Ramos (cell line): ENCODE data around the gene GPC1.

Experiments
- in situ Hi-C: fragments of 300-500 bp; cut with MboI; formaldehyde crosslinking; loops from one replicate; pipeline ENCODE4 v1.14.3; 2022; ENCODE audit warnings: low sequenced_read_pairs; ENCODE audit not compliant: unreplicated experiment

Gene GPC1

GRCh38 chr2:240439698-240440151 lies 4.3 kb downstream of the GPC1 start:
- in situ Hi-C loops, result loop anchor here (5.0 kb wide), 1 partner anchor 212 kb away; no protein-coding TSS in a partner anchor

GRCh38 chr2:240440251-240440650 lies 4.8 kb downstream of the GPC1 start:
- in situ Hi-C loops, result no loop called here

DNA sequence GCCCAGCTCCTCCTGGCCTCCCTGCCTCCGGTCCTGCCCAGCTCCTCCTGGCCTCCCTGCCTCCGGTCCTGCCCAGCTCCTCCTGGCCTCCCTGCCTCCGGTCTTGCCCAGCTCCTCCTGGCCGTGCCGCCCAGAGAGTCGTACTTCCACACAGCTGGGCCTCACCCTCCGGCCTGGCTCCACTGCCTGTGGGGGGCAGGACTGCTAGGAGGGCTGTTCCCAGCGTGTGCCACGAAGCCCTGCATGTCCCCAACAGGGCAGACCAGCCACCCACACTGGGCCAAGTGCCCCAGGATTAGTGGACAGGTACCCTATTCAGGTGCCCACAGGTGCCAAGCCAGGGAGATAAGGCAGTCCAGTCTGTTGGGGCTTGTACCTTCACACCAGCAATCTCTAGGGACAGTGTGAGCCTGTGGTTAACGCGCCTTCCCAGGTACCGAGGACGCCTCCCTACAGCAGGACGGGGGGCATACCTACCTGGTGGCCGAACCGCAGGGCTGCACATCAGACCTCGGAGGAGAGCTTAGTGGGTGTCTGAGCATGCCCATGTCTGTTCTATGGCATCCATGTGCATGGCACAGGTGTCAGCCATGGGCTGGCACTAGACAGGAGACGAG lies 5.3 kb downstream of the GPC1 start:
- in situ Hi-C loops, result no loop called here

DNA sequence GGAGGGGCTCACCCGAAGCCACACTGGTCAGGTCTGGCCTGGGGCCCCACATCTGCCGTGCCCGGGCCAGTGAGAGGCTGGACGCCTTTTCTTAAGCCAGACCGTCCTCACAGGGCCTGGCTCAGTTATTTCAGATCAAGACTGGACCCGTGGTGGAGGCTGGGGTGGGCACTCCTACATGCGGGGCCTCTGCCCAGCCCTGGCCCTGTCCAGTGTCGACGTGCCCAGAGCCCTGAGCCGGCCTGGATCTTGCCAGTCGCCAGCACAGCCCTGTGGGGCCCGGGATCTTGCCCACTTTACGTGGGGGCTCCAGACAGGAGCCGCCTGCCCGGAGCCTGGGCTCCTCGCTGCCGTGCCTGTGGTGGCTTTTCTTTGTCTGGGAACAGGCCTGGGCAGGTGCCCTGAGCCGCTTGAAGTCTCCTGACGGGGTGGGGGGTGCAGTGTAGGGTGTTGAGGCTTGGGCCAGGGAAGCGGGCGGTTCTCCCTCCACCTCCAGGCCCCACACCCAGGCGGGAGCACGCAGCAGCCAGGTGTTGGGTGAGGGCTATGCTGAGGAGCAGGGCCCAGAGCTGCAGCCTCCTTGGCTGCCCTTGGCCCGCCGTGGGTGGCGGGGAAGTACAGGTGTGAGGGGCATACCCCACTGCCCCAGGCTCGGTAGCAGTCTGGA lies 6.0 kb downstream of the GPC1 start:
- in situ Hi-C loops, result no loop called here

GRCh38 chr2:240441993-240442411 lies 6.5 kb downstream of the GPC1 start:
- in situ Hi-C loops, result no loop called here

- in situ Hi-C loops, result no loop called here
Observed at GRCh38 chr2:240442891-240443715, 7.6 kb downstream of the GPC1 start.

DNA sequence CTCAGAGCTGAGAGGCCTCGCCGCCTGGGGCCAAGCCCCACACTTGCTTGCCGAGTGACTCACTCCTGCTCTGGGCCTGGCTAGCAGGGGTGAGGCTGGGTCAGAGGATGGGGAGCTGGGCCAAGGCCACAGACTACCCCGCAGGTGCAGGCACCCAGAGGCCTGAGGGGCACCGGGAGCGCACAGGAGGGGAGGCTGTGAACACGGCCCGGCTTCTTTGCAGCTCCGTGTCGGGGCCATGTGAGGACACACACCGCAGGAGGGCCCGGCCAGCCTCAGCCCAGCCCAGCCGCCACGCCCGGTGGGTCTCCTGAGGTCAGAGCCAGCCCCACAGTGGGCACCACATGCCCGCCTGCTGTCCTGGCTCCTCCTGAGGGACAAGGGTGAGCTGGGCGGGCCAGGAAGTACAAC lies 8.4 kb downstream of the GPC1 start:
- in situ Hi-C loops, result no loop called here

DNA sequence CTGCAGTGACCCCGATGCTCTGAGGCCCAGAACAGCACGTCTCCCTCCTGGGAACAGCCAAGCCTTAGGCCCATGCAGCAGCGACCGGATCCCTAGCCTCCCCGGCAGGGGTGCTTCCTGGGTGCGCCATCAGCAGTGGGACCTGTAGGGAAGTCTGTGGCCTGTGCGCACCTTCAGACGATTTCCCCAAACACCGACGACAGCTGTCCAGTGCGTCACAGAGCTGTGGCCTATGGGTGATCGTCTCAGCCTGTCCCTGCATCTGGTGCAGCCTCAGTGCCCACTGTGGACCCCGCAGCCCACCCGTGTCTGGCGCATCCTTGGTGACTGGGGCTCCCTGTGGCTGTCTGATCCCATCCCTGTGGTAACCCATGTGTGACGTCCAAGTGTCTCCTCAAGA lies 9.0 kb downstream of the GPC1 start:
- in situ Hi-C loops, result no loop called here

- in situ Hi-C loops, result no loop called here
Observed at GRCh38 chr2:240445961-240446663, 10.6 kb downstream of the GPC1 start.

DNA sequence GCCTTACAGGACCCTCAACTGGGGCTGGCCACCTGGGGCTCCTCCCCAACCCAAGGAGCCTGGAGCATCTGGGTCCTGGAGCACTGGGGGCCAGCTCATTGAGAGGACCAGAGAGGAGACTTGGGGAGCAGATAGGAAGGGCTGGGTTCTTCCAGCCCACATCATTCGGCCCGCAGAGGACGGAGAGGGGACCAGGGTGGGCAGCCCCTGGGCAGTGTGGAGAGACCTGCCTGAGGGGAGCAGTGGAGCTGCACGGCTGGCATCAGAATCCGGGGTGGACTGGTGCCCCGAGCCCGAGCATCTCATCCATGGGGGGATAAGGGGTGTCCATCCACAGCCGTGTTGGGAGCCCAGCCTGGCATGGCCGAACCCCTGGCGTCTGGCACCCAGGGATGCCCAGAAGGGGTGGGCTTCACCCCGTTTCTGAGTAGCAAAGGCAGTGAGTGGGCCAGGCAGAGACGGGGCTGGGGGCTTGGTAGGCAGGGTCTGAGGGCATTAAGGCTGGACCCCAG lies 11.3 kb downstream of the GPC1 start:
- in situ Hi-C loops, result no loop called here

DNA sequence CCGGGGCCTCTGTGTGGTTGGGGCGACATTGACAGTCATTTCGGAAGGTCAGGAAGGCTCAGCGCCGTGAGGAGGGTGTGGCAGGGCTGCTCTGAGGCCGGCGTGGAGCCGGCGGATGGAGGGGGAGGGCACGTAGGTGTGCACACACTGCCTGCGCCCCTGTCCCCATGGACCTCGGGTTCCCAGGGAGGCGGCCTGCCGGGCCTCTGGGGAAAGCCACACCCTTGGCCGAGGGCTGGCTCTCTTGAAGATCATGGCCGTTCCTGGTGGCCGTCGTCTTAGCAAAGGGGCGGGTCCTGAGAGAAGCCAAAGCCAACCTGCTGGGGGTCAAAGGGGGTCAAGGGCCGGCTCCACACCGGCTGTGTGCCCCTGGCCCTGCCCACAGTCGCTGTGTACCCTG lies 11.9 kb downstream of the GPC1 start:
- in situ Hi-C loops, result no loop called here

DNA sequence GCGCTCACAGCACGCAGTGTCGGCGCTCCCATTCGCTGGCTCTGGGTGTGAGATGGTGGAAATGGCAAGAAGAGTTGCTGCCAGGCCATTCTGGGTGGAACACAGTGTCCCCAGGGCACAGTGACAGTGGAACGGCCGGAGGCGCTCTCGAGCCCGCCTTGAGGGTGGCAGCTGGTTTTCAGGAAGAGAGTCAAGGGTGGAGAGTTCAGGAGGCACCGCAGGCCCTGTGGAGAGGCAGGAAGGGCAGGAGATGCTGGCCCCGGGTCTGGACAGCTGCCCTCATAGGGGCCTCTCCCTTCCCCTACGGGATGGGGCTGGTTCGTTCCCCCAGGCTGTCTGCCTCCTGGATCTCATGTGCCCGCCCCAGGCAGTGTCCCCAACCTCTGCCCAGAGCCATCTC lies 12.5 kb downstream of the GPC1 start:
- in situ Hi-C loops, result no loop called here

DNA sequence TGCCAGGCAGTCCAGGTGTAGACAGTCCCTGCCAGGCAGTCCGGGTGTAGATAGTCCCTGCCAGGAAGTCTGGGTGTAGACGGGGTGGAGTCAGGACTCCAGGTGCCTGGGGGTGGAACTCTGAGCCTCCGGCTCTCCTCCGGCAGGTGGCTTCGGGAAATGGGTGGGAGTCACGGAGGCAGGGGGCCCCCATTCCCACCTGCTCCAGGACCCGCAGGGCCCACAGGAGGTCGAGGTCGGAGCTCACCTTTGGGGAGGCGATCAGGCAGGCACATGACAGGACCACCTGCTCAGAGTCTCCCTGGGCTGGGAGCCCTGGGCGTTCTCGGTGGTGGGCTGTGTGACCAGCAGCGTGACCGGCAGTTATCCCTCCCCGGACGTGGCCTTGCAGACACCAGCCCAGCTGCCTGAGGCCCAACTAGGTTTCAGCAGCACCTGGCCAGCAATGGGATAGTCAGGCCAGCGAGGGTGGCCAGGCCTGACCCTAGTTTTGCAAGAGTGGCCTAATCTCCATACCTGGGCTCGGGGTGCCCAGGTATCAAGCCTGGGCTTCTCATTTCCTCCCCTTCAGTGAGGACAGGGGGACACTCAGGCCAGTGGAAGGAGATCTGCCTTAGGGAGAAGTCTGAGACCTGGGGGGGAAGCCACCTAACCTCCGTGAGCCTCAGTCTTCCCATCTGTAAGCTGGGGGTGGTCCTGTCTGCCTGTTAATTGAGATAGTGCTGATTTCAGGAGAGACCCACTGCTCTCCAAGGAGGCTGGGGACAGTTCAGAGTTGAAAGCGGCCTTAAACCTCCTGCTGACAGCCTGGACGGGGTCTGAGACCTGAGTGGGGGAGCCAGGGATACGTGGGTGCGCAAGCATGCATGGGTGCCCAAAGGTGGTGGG lies 13.2 kb downstream of the GPC1 start:
- in situ Hi-C loops, result no loop called here

DNA sequence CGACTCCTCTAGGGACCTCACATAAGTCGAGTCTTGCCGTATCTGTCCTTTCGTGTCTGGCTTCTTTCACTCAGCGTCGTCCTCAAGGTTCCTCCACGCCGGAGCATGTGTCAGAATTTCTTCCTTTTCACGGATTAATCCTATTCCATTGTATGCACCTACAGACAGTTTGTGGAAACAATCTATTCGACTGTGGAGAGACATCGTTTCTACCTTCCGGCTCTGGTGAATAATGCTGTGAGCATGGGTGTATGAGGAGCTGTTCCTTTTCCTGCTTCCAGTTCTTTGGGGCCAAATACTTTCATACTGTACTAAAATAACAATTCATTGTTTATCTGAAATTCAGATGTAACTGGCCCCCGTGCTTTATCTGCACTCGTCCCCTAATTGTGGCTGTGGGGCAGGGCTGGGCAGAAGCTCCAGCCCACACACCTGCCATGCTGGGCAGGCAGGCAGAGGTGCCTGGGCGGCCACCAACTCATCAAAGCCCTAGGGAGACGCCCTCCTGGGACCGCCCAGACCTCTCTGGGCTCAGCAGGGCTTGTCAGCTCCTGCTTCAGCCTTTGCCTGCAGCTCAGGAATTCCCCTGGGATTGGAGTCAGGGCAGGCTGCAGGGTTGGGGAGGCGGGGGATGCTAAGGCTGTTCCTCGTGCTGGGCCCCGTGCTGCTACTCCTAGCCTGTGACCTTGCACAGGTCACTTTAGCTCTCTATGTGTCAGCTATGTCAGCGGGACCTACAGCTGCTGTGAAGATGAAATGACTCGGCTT lies 14.5 kb downstream of the GPC1 start:
- in situ Hi-C loops, result no loop called here

- in situ Hi-C loops, result no loop called here
Observed at GRCh38 chr2:240450532-240451107, 15.2 kb downstream of the GPC1 start.

- in situ Hi-C loops, result no loop called here
Observed at GRCh38 chr2:240451108-240451611, 15.7 kb downstream of the GPC1 start.

DNA sequence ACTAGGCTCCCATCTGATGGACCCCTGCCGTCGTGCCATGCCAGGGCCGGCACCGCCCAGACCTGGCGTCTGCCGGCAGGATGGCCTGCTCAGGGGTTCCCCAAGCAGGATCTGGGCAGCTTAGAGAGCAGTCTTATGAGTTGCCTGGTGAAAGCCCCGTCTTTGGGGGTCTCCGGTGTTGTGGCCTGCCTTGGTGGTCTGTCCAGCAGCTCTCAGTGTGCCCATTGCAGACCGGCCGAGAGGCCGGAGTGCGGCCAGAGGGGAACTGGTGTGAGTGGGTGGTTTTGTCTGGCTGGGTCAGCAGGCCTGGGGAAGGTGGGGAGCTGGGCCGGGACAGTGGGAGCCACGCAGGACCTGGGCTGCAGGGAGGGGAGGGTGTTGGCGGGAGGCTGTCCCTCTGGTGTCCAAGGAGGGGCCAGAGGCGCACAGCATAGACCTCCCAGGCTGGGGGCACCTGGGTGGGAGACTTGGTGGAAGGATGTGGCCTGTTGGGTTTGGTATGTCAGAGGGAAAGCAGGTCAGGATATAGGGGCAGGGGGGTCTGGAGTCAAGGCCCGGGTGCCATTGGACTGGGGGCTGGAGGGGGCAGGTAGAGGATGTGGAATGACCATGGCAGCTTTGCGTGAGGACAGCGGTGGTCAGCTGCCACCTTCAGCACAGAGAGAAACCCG lies 16.5 kb downstream of the GPC1 start:
- in situ Hi-C loops, result no loop called here
